ENCODE results near the gene COL4A2.
"Not testable (repeated sequence)": the region's sequence is repeated elsewhere in the genome, so short reads cannot be mapped to it uniquely, and the experiment has no call there.

The COL4A2 gene

DNA sequence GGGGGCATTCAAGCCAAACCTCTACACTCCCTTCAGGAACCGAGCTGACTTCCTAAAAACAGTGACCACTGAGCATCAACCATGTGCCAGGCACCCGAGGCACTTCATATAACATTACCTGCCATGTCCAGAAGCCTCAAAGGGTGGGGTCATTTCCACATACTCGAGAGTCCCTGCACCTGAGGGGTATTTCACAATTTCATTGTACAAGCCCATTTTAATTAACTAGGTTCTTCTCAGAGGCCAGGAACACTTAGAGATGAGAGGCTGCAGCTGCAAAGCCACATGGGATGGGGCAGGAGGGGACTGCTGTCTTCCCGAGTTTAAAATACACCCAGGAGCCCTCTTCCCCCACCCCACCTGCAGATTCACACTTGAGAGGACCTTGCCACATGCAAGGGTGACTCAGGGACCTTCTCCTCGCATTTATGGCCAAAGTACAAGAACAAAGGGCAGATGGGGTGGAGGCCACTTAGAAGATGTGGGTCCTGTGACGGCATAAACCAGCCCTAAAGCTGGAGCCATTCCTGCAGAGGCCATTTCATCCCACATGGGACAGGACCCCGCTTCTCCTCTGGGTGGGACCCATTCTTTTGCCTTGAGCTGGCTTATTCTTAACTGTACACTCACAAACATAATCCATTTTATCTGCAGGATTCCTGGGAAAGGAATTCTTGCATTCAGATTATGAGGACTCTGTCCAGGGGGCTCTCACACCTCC, 210.6 kb downstream of the COL4A2 start:
- DNase-seq (ENCODE audit: low spot score) = no peak

DNA sequence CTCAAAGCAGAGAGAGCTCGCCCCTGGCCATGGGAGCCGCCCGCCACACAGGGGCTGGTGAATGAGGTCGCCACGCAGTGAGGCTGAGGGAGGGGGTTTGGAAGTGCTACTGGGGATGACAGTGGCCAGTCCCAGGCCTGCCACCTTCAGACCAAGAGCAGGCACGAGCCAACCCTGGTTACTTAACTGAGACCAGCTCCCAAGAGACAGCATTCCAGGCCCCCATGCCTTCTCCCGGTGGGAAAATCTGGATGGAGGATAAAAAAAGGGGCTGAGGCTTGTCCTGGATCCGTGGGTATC, 211.1 kb downstream of the COL4A2 start:
- no peak for DNase-seq (ENCODE audit: low spot score)

DNA sequence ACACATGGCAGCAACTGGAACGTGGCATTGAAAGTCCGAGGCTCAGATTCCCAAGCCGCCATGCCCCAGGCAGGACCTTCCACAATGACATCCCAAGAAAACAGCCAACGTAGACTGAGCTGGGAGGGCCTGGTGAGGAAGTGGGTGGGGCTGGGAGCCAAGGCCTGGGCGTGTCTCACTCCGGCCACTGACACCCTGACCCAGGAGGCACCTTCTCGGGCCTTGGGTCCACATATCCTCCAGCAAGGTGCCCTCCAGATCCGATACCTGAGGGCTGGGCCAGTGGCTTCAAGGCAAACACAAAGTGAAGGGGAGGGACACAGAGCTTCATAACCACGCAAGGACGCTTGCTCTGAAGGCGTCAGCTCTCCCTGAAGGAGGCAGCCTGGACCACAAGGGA, 211.5 kb downstream of the COL4A2 start:
- no peak for DNase-seq (ENCODE audit: low spot score)

DNA sequence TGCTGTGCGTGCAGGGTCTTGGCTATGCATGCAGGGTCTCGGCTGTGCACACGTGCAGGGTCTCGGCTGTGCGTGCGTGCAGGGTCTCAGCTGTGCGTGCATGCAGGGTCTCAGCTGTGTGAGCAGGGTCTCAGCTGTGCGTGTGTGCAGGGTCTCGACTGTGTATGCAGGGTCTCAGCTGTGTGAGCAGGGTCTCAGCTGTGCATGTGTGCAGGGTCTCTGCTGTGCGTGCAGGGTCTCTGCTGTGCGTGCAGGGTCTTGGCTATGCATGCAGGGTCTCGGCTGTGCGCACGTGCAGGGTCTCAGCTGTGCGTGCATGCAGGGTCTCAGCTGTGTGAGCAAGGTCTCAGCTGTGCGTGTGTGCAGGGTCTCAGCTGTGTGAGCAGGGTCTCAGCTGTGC, 212.0 kb downstream of the COL4A2 start:
- DNase-seq (ENCODE audit: low spot score) = no peak

DNA sequence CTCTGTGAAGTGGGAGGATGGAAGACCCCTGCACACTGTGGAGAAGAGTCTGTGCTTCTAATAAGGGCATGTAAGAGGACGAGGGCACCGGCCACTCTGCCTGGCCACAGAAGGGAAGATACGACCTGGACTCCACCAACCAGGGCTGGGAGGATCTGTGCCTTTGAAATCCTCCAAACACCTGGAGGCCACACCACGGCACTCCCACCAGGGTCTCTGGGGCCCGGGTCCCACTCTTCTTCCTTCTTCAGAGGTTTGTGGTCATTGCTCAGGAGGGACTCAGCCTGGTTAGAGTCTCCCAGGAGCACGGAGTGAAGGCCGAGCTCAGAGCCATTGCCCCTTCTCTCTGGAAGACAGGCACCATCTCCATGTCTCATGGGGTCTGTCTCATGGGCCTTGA, 212.4 kb downstream of the COL4A2 start:
- no peak for DNase-seq (ENCODE audit: low spot score)

DNA sequence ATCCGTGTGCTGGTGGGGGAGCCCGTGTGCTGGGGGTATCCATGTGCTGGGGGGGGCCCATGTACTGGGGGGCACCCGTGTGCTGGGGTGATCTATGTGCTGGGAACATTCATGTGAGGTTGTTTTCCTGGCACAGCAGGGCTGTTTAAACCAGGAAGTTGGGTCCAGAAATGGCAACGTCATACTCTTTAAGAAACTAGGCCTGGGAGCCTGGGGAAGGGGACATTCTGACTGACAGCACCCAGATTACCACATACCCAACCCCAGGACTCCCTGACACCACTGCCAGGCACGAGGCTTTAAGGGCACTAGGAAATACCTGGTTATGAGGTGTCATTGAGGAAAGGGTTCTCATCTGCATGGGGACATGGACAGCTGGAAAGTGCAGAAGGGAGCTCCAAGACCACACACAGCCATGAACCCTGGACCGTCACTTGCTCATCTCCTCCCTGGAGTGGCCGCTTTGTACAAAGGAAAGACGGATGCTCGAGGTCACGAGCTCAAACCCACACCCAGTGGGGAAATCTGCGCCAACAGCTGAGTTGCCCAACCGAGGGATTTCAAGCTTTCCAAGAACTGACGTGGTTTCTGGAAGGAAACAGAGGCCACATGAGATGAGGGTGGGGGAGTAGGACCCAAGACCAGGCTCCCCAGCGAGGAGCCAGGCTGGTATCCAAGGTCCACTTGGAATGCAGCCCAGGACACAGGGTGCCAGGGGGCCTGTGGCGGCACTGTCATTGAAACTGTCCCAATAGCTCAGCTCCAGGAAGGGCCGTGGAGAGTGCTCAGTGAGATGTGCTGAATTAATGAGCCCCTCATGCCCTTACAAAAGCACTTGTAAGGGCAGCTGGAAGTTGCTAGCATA, 213.6 kb downstream of the COL4A2 start:
- DNase-seq (ENCODE audit: low spot score) = no peak

DNA sequence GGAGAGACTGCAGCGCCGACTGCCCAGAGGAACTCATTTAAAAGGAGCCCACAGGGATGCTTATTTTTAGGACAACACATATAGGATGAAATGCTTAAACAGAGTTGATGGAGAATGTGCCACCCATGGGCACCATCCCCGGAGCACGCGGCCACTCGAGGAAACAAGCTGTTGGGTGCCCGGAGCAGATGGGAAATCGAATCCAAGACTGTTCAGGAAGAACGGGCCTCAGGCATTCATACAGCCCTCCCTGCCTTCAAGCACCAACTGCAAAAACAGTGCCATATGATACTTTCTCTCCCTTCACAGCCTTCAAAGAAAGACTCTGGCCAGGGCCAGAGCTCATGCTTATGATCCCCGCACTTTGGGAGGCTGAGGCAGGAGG, 214.2 kb downstream of the COL4A2 start:
- no peak for DNase-seq (ENCODE audit: low spot score)

DNA sequence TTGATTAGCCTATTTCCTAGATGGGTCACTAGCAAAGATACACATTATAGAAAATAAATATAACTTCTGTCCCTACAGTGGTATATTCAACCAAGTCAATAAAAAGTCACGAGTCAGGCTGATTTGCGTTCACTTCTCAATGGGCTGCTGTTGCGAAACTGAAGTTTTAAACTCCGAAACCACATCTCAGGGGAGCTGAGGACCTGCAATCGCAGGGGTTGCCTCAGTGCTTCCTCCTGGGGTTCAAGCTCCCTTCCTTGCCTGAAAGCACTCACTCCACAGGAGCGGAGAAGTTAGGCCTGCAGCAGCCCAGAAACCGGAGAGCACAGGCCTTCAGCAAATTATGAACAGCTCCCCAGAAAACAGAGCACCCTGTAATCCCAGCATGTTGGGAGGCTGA, 214.9 kb downstream of the COL4A2 start:
- no peak for DNase-seq (ENCODE audit: low spot score)

DNA sequence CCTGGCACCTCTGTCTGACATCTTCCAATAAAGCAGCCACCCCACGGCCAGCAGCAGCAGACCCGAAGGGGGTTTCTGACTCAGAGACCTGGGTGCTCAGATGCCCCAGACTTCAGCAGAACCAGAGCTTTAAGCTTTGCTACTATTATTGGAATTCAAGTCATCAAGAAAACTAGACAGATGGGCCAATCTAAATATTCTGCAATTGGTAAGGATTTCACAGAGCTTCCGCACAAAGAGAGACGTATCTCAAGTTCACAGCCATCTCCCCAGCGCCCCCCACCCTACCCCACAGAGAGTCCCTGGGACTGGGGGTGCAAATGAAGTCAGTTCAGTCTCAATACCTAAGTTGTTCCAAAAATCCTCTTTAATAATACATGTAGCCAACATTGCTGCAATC, 215.6 kb downstream of the COL4A2 start:
- no peak for DNase-seq (ENCODE audit: low spot score)

DNA sequence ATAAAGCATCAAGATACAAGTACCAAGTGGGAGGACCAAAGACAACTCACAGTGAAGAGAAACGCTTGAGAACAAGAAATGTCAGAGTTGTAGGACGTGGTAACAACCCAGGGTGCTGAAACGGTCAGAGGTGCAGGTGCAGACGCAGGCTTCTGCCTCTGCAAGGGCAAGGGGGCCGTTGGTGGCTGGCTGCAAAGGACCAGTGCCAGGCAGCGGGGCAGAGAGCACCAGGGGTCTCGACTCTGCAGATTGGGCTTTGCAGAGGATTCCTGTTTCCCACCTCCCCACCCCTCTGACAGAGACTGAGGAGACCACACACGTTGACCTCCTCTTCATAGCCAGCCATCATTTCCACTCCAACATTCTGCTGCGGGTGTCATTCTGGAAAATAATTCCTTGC, 216.1 kb downstream of the COL4A2 start:
- no peak for DNase-seq (ENCODE audit: low spot score)

DNA sequence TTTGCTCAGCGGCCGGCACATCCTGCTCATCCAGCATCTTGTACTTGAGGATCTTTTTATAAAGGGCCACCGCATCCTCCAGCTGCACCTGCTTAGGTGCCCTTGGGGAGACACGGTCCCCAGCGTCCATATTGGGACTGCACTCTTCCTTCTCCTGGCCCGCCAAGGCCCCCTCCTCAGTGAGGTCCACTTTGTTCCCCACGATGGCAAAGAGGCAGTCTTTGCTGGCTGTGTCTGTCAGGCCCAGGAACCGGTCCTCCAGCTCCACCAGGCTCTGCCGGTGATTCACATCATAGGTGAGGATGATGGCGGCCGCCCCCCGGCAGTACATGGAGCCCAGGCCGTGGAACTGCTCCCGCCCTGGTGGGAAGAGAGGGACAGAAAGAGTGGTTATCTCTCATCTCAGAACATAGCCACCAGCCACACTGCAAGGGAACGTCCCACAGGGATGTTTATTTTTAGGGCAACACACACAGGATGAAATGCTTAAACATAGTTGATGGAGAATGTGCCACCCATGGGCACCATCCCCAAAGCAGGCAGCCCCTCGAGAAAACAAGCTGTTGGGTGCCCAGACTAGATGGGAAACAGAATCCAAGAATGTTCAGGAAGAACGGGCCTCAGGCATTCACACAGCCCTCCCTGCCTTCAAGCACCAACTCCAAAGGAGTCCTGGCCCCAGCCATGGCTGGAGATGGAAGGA, 216.9 kb downstream of the COL4A2 start:
- DNase-seq (ENCODE audit: low spot score) = no peak

DNA sequence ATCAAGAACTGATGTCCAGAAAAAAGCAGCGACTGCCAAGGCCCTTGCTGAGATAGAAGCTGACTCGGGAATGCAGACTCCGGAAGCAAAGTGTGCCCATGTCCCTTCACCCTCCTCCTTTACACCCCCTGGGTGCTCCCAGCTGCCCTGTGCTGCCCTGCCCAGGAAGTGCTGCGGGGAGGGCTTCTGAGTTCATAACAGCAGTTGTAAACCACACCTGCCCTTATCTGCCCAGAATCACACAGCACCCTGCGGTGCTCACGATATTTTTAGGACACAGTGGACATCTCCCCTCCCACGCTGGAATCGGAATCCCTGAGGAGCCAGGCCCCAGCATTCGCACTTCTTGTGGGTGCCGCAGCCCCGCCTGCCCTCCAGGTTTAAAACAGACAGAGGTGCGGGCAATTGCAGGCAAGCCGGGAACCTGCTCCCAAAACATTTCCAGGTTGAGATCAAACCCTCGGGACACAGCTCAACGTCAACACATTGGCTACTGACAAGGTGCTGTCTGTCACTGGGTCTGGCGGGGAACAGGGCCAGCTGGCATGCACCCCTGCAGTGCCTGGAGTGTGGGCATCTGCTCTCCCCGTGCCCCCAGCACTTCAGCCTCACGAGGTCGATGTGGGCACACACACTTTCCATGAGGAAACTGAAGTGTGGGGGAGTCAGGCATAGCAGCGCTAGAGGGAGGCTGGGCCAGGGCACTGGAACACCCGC, 217.6 kb downstream of the COL4A2 start:
- DNase-seq (ENCODE audit: low spot score) = no peak

DNA sequence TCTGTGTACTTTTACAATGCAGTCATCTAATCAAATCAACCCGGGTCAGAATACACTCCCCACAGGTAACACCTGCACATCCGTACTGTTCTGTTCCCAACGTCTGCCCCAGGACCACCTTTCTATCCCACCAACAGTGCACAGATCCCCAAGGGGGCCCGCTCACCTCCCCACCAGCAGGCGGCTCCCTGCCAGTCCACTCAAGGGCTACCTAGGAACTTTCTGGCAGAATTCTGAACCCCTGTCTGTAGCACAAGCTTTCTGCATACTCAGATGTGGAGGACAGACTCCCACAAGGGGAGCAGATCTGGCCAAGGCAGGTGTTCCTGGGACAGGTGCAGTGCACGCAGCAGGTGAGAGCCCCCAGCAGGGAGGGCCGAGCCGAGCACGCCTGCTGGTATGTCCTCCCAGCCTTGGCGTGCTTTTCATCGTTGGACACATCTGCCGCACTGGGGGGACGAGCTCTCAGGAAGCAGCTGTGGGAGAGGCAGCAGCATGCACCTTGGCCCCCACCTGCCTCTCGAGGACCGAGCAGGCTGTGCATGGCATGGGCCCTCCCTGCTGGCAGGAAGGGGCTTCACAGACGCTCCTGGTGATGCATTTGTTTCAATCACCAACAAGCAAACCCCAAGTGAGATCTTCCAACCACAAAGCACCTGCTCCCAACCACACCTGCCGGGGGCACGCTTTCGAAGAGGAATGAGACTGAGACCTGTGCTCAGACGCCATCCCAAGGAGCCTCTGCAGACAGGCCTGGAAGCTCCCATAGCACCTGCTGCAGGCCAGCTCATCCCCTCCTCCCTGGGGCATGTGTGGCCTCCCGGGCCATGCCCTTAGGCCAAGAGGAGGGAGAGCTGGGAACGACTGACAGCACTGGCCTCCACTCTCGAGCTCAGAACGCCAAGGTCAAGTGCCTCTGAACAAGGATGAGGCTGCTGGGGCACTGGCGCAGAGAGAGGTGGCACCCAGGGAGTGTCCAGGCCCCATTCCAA, 218.5 kb downstream of the COL4A2 start:
- no peak for DNase-seq (ENCODE audit: low spot score)

DNA sequence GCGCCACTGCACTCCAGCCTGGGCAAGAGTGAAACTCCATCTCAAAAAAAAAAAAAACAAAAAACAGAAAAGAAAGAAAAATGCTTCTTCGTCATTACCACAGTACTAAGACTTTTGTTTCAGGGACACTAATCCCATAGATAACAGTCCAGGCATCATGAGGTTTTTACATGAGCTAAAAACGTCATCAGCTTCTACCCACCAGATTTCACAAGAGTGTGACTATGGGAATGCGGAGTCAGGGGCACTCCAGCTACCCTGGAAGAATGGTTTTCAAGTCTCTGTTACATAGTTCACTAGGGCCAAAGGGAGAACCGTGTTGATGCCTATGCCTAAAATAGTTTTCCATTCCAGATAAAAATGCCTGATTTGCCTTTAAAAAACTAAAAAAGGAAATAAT, 221.3 kb downstream of the COL4A2 start:
- no peak for DNase-seq (ENCODE audit: low spot score)

DNA sequence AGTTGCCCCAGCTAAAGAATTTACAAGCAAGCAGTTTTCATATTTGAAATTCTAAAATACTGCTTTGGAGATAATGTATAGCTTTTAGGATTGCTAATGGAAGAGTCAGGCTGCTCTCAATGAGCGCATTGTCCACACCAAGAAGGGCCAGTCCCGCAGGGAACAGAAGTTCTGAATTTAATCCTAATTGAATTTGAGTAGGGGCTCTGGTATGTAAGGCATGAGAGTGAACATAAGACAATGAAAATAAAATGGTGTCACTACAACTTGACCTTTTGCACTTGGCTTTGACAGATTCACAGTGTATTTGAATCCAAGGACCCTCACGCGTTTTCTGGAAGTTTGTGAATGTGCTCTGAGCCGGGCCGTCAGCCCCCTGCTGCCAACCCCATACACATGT, 221.8 kb downstream of the COL4A2 start:
- no peak for DNase-seq (ENCODE audit: low spot score)

DNA sequence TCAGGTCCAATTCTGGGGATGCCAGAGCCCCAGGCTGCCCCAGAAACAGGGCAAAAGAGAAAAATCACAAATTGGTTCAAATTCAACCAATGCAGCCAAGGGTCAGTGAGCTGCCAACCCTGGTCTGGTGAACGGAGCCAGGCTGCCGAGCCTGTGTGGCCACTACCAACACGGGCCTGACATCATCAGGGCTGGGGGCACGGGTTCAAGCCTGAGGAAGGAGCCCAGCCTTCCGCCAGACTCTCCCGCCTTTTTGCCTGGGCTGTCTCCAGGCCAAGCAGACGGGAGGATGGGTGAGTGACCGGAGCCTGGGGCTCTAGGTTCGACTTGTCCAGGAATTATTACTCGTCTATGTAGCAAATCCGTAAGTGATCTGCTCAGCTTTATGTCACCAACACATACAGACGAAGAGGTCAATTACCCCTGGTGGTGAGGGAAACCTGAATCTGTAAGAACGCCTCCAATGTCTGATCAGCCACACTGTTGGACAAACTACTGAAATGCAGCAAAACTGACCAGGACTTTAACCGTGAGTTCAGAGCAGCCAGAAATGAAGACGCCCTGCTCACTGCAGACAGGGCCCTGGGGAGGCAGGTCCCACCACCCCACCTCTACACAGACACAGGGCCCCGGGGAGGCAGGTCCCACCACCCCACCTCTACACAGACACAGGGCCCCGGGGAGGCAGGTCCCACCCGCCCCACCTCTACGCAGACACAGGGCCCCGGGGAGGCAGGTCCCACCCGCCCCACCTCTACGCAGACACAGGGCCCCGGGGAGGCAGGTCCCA, 222.6 kb downstream of the COL4A2 start:
- DNase-seq (ENCODE audit: low spot score) = no peak

DNA sequence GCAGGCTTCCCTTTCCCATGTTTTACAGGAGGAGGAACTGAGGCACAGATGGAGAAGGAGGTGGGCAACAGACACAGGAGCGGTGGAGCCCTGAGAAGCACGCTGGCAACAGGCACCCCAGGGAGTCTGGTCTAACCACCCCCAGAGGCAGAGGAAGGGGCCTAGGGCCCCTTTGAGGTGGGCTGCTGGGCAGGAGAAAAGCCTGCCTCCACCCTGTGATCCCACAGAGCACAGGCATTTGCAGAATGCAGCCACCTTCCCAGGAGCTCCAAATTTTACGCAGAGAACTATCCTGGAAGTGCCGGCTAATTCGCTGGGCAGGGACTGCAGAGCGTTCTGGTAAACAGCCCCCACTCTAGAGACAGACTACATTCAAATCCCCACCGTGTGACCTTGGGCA, 224.0 kb downstream of the COL4A2 start:
- no peak for DNase-seq (ENCODE audit: low spot score)

DNA sequence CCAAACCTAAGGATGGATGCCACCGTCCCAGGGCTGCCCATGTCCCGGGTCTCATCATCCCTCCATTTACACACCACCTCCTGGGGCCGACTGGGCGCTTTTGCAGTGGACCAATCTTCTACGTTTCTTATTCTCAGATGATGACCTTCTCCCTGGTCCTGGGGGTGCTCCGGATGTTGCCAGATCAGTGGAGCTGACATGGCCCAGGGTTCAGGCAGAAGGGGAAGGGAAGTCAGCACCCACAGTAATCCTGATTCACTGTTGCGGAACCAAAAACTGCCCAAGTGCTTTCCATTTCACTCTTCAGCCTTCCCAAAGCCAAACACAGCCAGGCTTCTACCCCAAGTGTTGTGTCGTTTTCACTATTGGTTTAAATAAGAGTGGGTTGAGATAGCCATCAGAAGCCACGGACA, 224.6 kb downstream of the COL4A2 start:
- no peak for DNase-seq (ENCODE audit: low spot score)

DNA sequence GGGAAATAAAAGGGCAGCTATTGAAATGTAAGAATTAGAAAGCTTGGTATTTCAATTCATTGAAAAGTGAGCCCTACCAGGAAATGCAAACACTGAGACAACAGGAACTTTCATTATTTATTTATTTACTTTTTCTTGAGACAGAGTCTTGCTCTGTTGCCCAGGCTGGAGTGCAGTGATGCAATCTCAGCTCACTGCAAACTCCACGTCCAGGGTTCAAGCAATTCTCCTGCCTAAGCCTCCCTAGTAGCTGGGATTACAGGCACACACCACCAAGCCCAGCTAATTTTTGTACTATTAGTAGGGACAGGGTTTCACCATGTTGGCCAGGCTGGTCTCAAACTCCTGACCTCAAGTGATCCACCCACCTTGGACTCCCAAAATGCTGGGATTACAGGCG, 225.2 kb downstream of the COL4A2 start:
- DNase-seq (ENCODE audit: low spot score) = not testable (repeated sequence)

Measured in CD4-positive, alpha-beta T cell treated with Interleukin-15 for 4 hours (primary cell).